ENCODE measurements around the gene CENPV.
A peak's percentile ranks its signal among the peaks of the same experiment; 100 is the strongest.

CENPV gene

DNA sequence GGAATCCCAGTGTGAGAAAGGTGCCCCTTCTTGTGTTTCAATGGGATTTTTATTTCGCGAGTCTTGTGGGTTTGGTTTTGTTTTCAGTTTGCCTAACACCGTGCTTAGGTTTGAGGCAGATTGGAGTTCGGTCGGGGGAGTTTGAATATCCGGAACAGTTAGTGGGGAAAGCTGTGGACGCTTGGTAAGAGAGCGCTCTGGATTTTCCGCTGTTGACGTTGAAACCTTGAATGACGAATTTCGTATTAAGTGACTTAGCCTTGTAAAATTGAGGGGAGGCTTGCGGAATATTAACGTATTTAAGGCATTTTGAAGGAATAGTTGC is 28.2 kb upstream of the CENPV start:
- peaks cover 25% of the 10 kb centered on the region for H3K4me1 ChIP-seq (ENCODE audit: control insufficient read depth, insufficient read depth, low read length, unreplicated experiment)
- H3K79me2 ChIP-seq (ENCODE audit: control insufficient read depth, insufficient read depth, low read length, unreplicated experiment): peaks cover 24% of the 10 kb centered on the region
- H3K27me3 ChIP-seq (ENCODE audit: insufficient read depth, low read length): no peaks in the 10 kb centered on the region
- peak overlapping the region; percentile 96 for H3K4me3 ChIP-seq (ENCODE audit: low read depth, low read length)
- H2AFZ ChIP-seq (ENCODE audit: low read length, unreplicated experiment): no peak overlapping the region
- H3K36me3 ChIP-seq (ENCODE audit: insufficient read depth, low read length): peaks cover 16% of the 10 kb centered on the region
- peak overlapping the region; percentile 86 for H3K27ac ChIP-seq (ENCODE audit: low read depth, low read length)

DNA sequence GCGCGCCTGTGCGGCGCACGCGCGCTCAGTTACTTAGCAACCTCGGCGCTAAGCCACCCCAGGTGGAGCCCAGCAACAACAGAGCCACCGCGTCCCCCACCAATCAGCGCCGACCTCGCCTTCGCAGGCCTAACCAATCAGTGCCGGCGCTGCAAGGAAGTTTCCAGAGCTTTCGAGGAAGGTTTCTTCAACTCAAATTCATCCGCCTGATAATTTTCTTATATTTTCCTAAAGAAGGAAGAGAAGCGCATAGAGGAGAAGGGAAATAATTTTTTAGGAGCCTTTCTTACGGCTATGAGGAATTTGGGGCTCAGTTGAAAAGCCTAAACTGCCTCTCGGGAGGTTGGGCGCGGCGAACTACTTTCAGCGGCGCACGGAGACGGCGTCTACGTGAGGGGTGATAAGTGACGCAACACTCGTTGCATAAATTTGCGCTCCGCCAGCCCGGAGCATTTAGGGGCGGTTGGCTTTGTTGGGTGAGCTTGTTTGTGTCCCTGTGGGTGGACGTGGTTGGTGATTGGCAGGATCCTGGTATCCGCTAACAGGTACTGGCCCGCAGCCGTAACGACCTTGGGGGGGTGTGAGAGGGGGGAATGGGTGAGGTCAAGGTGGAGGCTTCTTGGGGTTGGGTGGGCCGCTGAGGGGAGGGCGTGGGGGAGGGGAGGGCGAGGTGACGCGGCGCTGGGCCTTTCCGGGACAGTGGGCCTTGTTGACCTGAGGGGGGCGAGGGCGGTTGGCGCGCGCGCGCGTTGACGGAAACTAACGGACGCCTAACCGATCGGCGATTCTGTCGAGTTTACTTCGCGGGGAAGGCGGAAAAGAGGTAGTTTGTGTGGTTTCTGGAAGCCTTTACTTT is 27.6 kb upstream of the CENPV start, which contains the start of gene UBB:
UBB (plus strand) TSS at position 452 of the 856 bp plus-strand sequence. CDS start 817 bp downstream, outside the sequence.
- Histone ChIP-seq H3K79me2 (ENCODE audit: control insufficient read depth, insufficient read depth, low read length, unreplicated experiment) (peaks cover 24% of the 10 kb centered on the region), H3K27me3 (ENCODE audit: insufficient read depth, low read length) (no peaks in the 10 kb centered on the region), H3K27ac (ENCODE audit: low read depth, low read length) (peak within 1 kb of the TSS; percentile 86), H3K4me1 (ENCODE audit: control insufficient read depth, insufficient read depth, low read length, unreplicated experiment) (peaks cover 25% of the 10 kb centered on the region), H3K4me3 (ENCODE audit: low read depth, low read length) (peak within 1 kb of the TSS; percentile 96), H2AFZ (ENCODE audit: low read length, unreplicated experiment) (peak within 1 kb of the TSS; percentile 67), H3K36me3 (ENCODE audit: insufficient read depth, low read length) (peaks cover 16% of the 10 kb centered on the region)

DNA sequence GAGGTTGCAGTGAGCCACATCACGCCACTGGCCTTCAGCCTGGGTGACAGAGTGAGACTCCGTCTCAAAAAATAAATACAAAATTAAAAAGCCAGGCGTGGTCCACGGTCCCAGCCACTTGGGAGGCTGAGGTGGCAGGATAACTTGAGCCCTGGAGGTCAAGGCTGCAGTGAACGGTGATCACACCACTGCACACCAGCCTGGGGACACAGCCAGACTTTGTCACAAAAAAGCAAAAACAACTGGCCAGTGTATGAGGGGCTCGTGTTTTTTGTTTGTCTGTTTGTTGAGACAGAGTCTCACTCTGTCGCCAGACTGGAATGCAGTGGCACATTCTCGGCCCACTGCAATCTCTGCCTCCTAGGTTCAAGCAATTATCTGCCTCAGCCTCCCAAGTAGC is 26.4 kb upstream of the CENPV start:
- Histone ChIP-seq H3K4me3 (ENCODE audit: low read depth, low read length) (no peak overlapping the region), H3K27ac (ENCODE audit: low read depth, low read length) (no peak overlapping the region), H3K79me2 (ENCODE audit: control insufficient read depth, insufficient read depth, low read length, unreplicated experiment) (peaks cover 24% of the 10 kb centered on the region), H3K4me1 (ENCODE audit: control insufficient read depth, insufficient read depth, low read length, unreplicated experiment) (peaks cover 25% of the 10 kb centered on the region), H3K36me3 (ENCODE audit: insufficient read depth, low read length) (peaks cover 16% of the 10 kb centered on the region), H2AFZ (ENCODE audit: low read length, unreplicated experiment) (no peak overlapping the region), H3K27me3 (ENCODE audit: insufficient read depth, low read length) (no peaks in the 10 kb centered on the region)

DNA sequence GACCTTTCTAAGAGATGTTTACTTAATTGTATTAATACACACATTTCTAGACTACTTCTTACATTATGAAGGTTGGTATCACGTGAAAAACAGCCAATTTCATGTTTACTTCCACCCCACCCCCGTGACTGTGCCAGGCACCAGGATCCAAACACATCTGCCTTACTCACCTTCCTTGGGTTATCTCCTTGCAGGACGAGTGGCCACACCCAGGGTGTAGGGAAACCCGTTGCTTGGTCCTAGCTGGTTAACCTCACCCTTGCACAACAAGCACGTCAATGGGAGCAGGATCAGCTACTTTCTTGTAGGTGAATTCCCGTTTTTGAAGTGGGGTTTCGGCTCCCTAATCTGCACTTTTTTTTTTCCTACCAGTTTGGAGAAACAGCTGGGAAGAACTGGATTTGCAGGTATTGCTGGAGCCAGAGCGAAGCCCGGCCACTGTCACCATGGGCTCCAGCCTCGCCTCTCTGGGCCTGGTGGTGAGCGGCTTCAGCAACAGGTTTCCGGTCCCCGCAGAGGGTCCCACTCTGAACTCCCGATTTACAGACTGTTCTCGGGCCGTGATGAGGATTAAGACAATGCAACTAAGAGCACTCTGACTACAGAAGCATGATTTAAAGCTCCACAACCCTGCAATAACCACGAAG is 25.5 kb upstream of the CENPV start:
- Histone ChIP-seq H3K27me3 (ENCODE audit: insufficient read depth, low read length) (no peaks in the 10 kb centered on the region), H3K36me3 (ENCODE audit: insufficient read depth, low read length) (peaks cover 16% of the 10 kb centered on the region), H3K27ac (ENCODE audit: low read depth, low read length) (peak overlapping the region; percentile 66), H3K4me1 (ENCODE audit: control insufficient read depth, insufficient read depth, low read length, unreplicated experiment) (peaks cover 25% of the 10 kb centered on the region), H3K4me3 (ENCODE audit: low read depth, low read length) (no peak overlapping the region), H3K79me2 (ENCODE audit: control insufficient read depth, insufficient read depth, low read length, unreplicated experiment) (peaks cover 24% of the 10 kb centered on the region), H2AFZ (ENCODE audit: low read length, unreplicated experiment) (peak overlapping the region; percentile 19)

DNA sequence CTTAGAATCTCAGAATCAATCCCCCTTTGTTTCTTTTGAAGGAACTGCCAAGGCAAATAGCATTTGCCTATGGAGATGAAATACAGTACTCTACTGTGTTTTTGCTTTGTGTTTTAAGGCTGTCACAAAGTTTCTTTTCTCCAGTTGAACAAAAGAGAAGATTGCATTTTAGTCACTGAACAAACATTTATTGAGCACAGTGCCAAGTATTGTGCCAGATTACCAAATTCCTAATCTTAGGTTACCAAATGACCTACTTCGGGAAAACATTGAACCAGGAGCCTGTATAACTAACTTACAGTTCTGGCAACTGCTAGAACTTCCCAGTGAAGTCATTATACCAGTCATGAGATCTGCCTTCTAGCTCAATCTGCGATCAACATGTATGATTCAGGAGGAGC is 24.7 kb upstream of the CENPV start:
- H3K36me3 ChIP-seq (ENCODE audit: insufficient read depth, low read length): peaks cover 10% of the 10 kb centered on the region
- H3K27ac ChIP-seq (ENCODE audit: low read depth, low read length): peak overlapping the region; percentile 66
- H3K27me3 ChIP-seq (ENCODE audit: insufficient read depth, low read length): no peaks in the 10 kb centered on the region
- peak overlapping the region; percentile 19 for H2AFZ ChIP-seq (ENCODE audit: low read length, unreplicated experiment)
- peaks cover 19% of the 10 kb centered on the region for H3K4me1 ChIP-seq (ENCODE audit: control insufficient read depth, insufficient read depth, low read length, unreplicated experiment)
- peaks cover 18% of the 10 kb centered on the region for H3K79me2 ChIP-seq (ENCODE audit: control insufficient read depth, insufficient read depth, low read length, unreplicated experiment)
- H3K4me3 ChIP-seq (ENCODE audit: low read depth, low read length): no peak overlapping the region

DNA sequence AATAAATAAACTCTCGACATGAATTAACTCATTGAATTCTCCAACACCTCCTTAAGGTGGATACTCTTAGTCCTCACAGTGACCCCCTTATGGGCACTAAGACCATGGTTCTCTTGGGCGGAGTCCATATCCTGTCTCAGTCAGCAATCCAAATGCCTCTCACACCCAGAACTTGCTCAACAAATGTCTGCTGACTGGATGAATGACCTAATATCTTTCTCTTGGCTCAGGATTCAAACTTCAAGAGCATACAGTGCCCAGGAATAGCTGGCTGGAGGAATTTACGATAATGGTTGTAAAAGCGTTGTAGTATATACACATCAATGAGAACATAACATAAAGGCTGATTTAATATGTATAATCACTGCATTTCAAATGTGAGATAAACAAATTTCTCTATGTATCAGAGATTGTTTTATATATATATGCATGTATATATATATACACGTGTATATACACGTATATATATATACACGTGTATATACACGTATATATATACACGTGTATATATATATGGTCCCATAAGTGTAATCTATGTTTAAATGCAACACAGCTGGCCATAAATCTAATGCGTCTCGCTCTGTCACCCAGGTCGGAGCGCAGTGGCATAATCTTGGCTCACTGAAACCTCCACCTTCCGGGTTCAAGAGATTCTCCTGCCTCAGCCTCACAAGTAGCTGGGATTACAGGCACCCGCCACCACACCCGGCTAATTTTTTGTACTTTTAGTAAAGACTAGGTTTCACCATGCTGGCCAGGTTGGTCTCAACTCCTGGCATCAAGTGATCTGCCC is 21.1 kb upstream of the CENPV start:
- Histone ChIP-seq H3K27me3 (ENCODE audit: insufficient read depth, low read length) (no peaks in the 10 kb centered on the region), H3K79me2 (ENCODE audit: control insufficient read depth, insufficient read depth, low read length, unreplicated experiment) (no peaks in the 10 kb centered on the region), H3K4me1 (ENCODE audit: control insufficient read depth, insufficient read depth, low read length, unreplicated experiment) (peaks cover 15% of the 10 kb centered on the region), H2AFZ (ENCODE audit: low read length, unreplicated experiment) (no peak overlapping the region), H3K4me3 (ENCODE audit: low read depth, low read length) (no peak overlapping the region), H3K27ac (ENCODE audit: low read depth, low read length) (no peak overlapping the region), H3K36me3 (ENCODE audit: insufficient read depth, low read length) (no peaks in the 10 kb centered on the region)

DNA sequence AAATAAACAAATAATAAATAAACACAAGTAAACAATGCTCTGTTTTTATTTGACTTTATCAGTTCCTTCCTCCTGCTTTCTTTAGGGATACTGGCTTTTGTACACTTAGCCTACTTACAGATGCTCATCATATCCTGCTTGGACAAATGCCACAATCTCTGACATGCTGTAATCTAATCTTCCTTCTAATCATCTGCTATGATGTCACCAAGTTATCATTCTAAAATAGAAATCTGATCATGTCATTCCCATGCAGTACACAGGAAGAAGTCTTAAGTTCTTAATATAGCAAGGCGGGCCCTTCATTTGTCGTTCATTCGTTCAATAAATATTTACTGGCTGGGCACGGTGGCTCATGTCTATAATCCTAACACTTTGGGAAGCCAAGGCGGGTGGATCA is 18.5 kb upstream of the CENPV start:
- Histone ChIP-seq H3K4me3 (ENCODE audit: low read depth, low read length) (no peak overlapping the region), H3K79me2 (ENCODE audit: control insufficient read depth, insufficient read depth, low read length, unreplicated experiment) (no peaks in the 10 kb centered on the region), H3K27me3 (ENCODE audit: insufficient read depth, low read length) (no peaks in the 10 kb centered on the region), H3K4me1 (ENCODE audit: control insufficient read depth, insufficient read depth, low read length, unreplicated experiment) (no peaks in the 10 kb centered on the region), H3K27ac (ENCODE audit: low read depth, low read length) (no peak overlapping the region), H3K36me3 (ENCODE audit: insufficient read depth, low read length) (no peaks in the 10 kb centered on the region), H2AFZ (ENCODE audit: low read length, unreplicated experiment) (no peak overlapping the region)

DNA sequence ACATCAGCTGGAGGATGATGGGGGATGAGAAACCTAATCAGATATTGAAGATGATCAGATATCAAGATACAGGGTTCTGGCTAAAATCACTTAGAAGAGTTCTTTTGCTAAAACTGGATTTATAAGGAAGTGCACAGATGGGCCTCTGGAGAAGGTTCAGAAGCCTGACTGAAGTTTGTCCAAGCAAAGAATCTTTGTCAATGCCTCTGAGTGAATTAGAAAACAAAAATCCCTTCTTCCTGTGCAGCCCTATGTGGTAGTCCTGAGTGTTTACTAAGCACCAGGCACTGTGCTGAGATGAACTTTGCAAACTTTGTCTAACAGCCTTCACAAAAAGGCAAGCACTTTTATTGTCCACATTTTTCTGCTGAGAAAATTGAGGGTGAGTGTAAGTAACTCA is 11.4 kb upstream of the CENPV start:
- H3K4me1 ChIP-seq (ENCODE audit: control insufficient read depth, insufficient read depth, low read length, unreplicated experiment): no peaks in the 10 kb centered on the region
- H2AFZ ChIP-seq (ENCODE audit: low read length, unreplicated experiment): peak overlapping the region; percentile 23
- H3K4me3 ChIP-seq (ENCODE audit: low read depth, low read length): no peak overlapping the region
- H3K79me2 ChIP-seq (ENCODE audit: control insufficient read depth, insufficient read depth, low read length, unreplicated experiment): no peaks in the 10 kb centered on the region
- H3K36me3 ChIP-seq (ENCODE audit: insufficient read depth, low read length): no peaks in the 10 kb centered on the region
- no peak overlapping the region for H3K27ac ChIP-seq (ENCODE audit: low read depth, low read length)
- H3K27me3 ChIP-seq (ENCODE audit: insufficient read depth, low read length): no peaks in the 10 kb centered on the region

DNA sequence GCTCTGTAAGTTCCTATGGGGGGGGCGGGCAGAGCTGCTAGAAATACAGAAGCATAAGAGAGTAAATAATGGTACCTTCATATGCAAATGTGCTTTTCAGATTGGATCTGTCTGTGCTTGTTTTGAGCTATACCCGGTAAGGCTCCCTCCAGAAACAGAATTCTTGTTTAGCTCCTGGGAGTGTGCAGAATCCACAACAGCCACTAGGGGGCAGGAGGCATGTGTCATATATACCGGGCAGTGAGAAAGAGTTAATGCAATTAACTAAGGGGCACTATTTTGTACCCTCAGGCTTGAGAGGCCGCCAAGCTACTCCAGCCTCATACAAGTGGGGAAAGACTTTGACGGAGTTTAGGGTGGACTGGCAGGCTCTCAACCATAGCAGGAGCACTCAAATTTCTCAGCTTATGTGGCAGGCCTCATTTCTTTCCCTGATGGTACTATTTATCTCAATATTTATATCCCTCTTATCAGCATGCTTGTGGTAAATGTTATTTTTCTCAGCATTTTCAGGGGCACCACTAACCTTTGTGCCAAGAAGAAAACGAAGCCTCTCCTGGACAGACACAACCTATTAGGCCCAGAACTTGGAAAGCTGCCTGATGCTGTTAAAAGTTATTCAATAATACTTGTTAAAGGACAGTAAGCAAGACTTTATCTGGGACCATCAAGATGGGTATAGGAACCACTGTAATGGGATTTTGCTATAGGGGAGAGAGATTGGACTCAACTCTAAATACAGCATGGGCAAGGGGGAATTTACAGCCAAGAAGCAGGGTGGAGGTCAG is 10.7 kb upstream of the CENPV start:
- Histone ChIP-seq H3K27ac (ENCODE audit: low read depth, low read length) (no peak overlapping the region), H3K4me1 (ENCODE audit: control insufficient read depth, insufficient read depth, low read length, unreplicated experiment) (no peaks in the 10 kb centered on the region), H3K36me3 (ENCODE audit: insufficient read depth, low read length) (no peaks in the 10 kb centered on the region), H3K79me2 (ENCODE audit: control insufficient read depth, insufficient read depth, low read length, unreplicated experiment) (no peaks in the 10 kb centered on the region), H3K27me3 (ENCODE audit: insufficient read depth, low read length) (no peaks in the 10 kb centered on the region), H2AFZ (ENCODE audit: low read length, unreplicated experiment) (peak overlapping the region; percentile 28), H3K4me3 (ENCODE audit: low read depth, low read length) (no peak overlapping the region)

DNA sequence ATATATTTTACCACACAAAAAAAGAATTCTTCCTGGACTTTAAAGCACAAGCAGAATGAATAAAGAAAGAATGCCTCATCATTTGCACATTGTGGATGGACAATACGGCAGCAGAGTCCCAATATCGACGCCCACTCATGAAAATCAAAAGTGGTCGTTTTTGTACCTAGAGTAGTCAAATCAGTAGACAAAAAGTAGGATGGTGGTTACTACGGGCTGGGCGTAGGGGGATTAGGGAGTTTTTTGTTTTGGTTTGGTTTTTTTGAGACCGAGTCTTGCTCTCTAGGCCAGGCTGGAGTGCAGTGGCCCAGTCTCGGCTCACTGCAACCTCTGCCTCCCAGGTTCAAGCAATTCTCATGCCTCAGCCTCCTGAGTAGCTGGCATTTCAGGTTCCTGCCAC is 8.6 kb upstream of the CENPV start:
- H3K4me1 ChIP-seq (ENCODE audit: control insufficient read depth, insufficient read depth, low read length, unreplicated experiment): no peaks in the 10 kb centered on the region
- no peaks in the 10 kb centered on the region for H3K36me3 ChIP-seq (ENCODE audit: insufficient read depth, low read length)
- H3K4me3 ChIP-seq (ENCODE audit: low read depth, low read length): no peak overlapping the region
- H3K79me2 ChIP-seq (ENCODE audit: control insufficient read depth, insufficient read depth, low read length, unreplicated experiment): no peaks in the 10 kb centered on the region
- no peak overlapping the region for H2AFZ ChIP-seq (ENCODE audit: low read length, unreplicated experiment)
- no peaks in the 10 kb centered on the region for H3K27me3 ChIP-seq (ENCODE audit: insufficient read depth, low read length)
- H3K27ac ChIP-seq (ENCODE audit: low read depth, low read length): no peak overlapping the region

All from ACC112 (cell line).